Fibroblast of skin of back (primary cell): ENCODE data around the gene TLE5.
"Not testable (repeated sequence)": the region's sequence is repeated elsewhere in the genome, so short reads cannot be mapped to it uniquely, and the experiment has no call there.

Experiments
- DNase-seq: peaks from one replicate; pipeline ENCODE4 v3.0.0-alpha.2; 2013

Gene TLE5

GRCh38 chr19:3096267-3096901, 34.1 kb upstream of the TLE5 start:
- DNase-seq, result no peak

GRCh38 chr19:3095441-3096191, 33.3 kb upstream of the TLE5 start:
- DNase-seq, result no peak

GRCh38 chr19:3094601-3095440, 32.5 kb upstream of the TLE5 start:
- DNase-seq, result peak; percentile 26

- not testable (repeated sequence) for DNase-seq
Measured at GRCh38 chr19:3089299-3089855, 27.1 kb upstream of the TLE5 start.

GRCh38 chr19:3087769-3088168, 25.5 kb upstream of the TLE5 start:
- DNase-seq, result no peak

- DNase-seq, result no peak
Measured at GRCh38 chr19:3084943-3085342, 22.6 kb upstream of the TLE5 start.

- DNase-seq, result no peak
Measured at GRCh38 chr19:3083964-3084363, 21.7 kb upstream of the TLE5 start.

GRCh38 chr19:3082331-3082730, 20.0 kb upstream of the TLE5 start:
- DNase-seq, result no peak

- peak; percentile 74 for DNase-seq
Measured at GRCh38 chr19:3080286-3080685, 18.0 kb upstream of the TLE5 start.

GRCh38 chr19:3079578-3079977, 17.3 kb upstream of the TLE5 start:
- DNase-seq, result no peak

- no peak for DNase-seq
Measured at GRCh38 chr19:3075605-3076431, 13.5 kb upstream of the TLE5 start.

GRCh38 chr19:3073931-3074595, 11.8 kb upstream of the TLE5 start:
- DNase-seq, result no peak

GRCh38 chr19:3073159-3073563, 10.9 kb upstream of the TLE5 start:
- DNase-seq, result peak; percentile 50

GRCh38 chr19:3071768-3072167, 9.5 kb upstream of the TLE5 start:
- DNase-seq, result no peak

GRCh38 chr19:3068071-3068470, 5.8 kb upstream of the TLE5 start:
- no peak for DNase-seq

- no peak for DNase-seq
Measured at GRCh38 chr19:3067563-3067962, 5.3 kb upstream of the TLE5 start.

- DNase-seq, result no peak
Measured at GRCh38 chr19:3066482-3067049, 4.3 kb upstream of the TLE5 start.

- DNase-seq, result no peak
Measured at GRCh38 chr19:3065675-3066357, 3.5 kb upstream of the TLE5 start.

GRCh38 chr19:3064011-3064330, 1.7 kb upstream of the TLE5 start:
- no peak for DNase-seq
